ENCODE data around the gene CERS1.

Gene CERS1

GRCh38 chr19:18928018-18928805 lies 32.3 kb upstream of the CERS1 start:
- in situ Hi-C loops (cut with MboI; ENCODE audit: low sequenced_read_pairs, unreplicated experiment) = no loop called here
- TF ChIP-seq, protein P1, sequence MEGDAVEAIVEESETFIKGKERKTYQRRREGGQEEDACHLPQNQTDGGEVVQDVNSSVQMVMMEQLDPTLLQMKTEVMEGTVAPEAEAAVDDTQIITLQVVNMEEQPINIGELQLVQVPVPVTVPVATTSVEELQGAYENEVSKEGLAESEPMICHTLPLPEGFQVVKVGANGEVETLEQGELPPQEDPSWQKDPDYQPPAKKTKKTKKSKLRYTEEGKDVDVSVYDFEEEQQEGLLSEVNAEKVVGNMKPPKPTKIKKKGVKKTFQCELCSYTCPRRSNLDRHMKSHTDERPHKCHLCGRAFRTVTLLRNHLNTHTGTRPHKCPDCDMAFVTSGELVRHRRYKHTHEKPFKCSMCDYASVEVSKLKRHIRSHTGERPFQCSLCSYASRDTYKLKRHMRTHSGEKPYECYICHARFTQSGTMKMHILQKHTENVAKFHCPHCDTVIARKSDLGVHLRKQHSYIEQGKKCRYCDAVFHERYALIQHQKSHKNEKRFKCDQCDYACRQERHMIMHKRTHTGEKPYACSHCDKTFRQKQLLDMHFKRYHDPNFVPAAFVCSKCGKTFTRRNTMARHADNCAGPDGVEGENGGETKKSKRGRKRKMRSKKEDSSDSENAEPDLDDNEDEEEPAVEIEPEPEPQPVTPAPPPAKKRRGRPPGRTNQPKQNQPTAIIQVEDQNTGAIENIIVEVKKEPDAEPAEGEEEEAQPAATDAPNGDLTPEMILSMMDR (IDR thresholded peaks at IDR 0.05; ENCODE audit: borderline replicate concordance, control extremely low read depth, extremely low read depth, insufficient read depth, missing control alignments) = no peak
- no peak for DNase-seq (ENCODE audit: low spot score)

- no peak for DNase-seq (ENCODE audit: low spot score)
- in situ Hi-C loops (cut with MboI; ENCODE audit: low sequenced_read_pairs, unreplicated experiment) = no loop called here
- TF ChIP-seq, protein P1 (IDR thresholded peaks at IDR 0.05; ENCODE audit: borderline replicate concordance, control extremely low read depth, extremely low read depth, insufficient read depth, missing control alignments) = no peak
These were observed 28.8 kb upstream of the CERS1 start for GRCh38 chr19:18924684-18925213.

DNA sequence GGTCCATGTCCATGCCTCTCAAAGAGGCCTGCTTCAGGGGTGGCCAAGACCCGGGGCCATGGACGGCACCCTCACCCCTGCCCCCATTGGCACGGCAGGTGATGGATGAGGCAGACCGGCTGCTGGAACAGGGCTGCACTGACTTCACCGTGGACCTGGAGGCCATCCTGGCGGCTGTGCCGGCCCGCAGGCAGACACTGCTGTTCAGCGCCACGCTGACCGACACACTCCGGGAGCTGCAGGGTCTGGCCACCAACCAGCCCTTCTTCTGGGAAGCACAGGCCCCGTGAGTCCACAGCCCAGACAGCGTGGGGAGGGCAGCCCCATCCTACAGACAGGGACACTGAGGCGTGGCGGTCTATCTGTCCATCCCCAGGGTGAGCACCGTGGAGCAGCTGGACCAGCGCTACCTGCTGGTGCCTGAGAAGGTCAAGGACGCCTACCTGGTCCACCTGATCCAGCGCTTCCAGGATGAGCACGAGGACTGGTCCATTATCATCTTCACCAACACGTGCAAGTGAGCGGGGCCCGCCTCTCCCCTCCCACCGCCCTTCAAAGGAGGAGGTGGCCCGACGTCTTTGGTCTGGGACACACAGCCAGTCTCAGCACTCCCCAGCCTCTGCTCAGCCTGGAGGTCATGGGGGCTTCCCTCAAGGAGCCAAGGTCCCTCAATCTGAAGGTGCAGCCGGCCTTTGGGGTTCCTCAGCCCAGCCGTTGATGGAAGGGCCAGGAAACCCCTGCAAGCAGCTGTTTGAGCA lies 26.4 kb upstream of the CERS1 start:
- TF ChIP-seq, protein P1 (IDR thresholded peaks at IDR 0.05; ENCODE audit: borderline replicate concordance, control extremely low read depth, extremely low read depth, insufficient read depth, missing control alignments) = no peak
- DNase-seq (ENCODE audit: low spot score) = no peak
- in situ Hi-C loops (cut with MboI; ENCODE audit: low sequenced_read_pairs, unreplicated experiment) = no loop called here

DNA sequence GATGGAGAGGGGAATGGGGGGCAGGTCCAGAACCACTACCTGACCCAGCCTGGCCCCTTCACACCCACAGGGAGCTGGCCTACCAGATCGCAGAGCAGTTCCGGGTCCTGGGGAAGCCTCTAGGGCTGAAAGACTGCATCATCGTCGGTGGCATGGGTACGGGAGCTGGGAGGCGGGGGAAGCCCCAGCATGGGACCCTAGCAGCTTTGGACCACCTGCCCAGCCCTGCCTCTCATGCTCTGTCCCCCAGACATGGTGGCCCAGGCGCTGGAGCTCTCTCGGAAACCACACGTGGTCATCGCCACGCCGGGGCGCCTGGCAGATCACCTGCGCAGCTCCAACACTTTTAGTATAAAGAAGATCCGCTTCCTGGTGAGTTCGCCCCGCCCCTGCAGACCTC lies 25.6 kb upstream of the CERS1 start:
- DNase-seq (ENCODE audit: low spot score) = no peak
- TF ChIP-seq, protein P1 (IDR thresholded peaks at IDR 0.05; ENCODE audit: borderline replicate concordance, control extremely low read depth, extremely low read depth, insufficient read depth, missing control alignments) = no peak
- in situ Hi-C loops (cut with MboI; ENCODE audit: low sequenced_read_pairs, unreplicated experiment) = no loop called here

- in situ Hi-C loops (cut with MboI; ENCODE audit: low sequenced_read_pairs, unreplicated experiment) = no loop called here
- TF ChIP-seq, protein P1 (IDR thresholded peaks at IDR 0.05; ENCODE audit: borderline replicate concordance, control extremely low read depth, extremely low read depth, insufficient read depth, missing control alignments) = no peak
- no peak for DNase-seq (ENCODE audit: low spot score)
These were observed 24.4 kb upstream of the CERS1 start for GRCh38 chr19:18920400-18920799.

GRCh38 chr19:18919900-18920214 lies 23.9 kb upstream of the CERS1 start:
- no peak for DNase-seq (ENCODE audit: low spot score)
- in situ Hi-C loops (cut with MboI; ENCODE audit: low sequenced_read_pairs, unreplicated experiment) = no loop called here
- TF ChIP-seq, protein P1 (IDR thresholded peaks at IDR 0.05; ENCODE audit: borderline replicate concordance, control extremely low read depth, extremely low read depth, insufficient read depth, missing control alignments) = no peak
